Suprapubic skin (tissue), 4 donors: ENCODE measurements around the gene LGMN.

Source experiments
- POLR2A ChIP-seq, 2 donors: fragments of 450-650 bp; IDR thresholded peaks; one replicate each; pipeline ENCODE4 v1.6.1; 2017; ENCODE audit warnings: antibody characterized with exemption in 2 of 2, mild to moderate bottlenecking in 2 of 2, moderate library complexity in 2 of 2
- POLR2AphosphoS5 ChIP-seq, 3 donors: sonication (generic); formaldehyde crosslinking; IDR thresholded peaks; one replicate each; pipeline ENCODE4 v1.6.1; 2017; ENCODE audit warnings: antibody characterized with exemption in 3 of 3
- TF ChIP-seq, protein P1 (sequence below), 2 donors: fragments of 200-600 bp in 1 of 2; fragments of 450-650 bp in 1 of 2; sonication (generic) in 1 of 2; IDR thresholded peaks; one replicate each; pipeline ENCODE4 v1.5.1; 2016 to 2019; ENCODE audit warnings: antibody characterized with exemption in 2 of 2, mild to moderate bottlenecking in 1 of 2, moderate library complexity in 1 of 2

DNA sequence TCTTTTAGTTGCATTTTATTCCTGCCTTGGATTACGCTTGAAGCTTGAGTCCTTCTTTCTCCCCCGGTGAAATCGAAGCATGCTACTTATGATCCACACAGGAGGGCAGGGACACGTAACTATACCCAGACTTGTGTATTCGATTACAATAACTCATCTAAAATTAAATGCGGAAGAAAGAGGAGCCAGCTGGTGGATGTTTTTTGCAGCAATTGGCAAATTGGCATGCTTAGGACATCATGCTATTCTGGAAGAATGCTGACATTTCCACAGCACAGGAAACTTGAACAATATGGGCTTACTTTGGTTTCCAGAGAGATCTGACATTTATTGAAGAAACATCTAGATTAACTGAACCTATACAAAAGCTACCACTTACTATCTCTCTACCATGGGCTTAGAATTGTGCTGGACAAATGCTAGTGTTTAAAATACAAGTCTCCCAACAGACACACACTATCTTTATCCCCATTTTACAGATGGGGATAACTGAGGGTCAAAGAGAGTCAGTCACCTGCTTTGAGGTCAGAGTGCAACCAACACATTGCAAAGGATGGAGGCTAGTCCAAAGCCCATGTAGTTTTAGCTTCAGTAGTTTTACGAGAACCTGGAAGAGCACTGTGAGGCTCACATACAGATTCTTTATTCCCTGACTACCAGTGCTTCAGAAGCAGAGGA lies 36.3 kb downstream of the LGMN start:
- TF ChIP-seq, protein P1, sequence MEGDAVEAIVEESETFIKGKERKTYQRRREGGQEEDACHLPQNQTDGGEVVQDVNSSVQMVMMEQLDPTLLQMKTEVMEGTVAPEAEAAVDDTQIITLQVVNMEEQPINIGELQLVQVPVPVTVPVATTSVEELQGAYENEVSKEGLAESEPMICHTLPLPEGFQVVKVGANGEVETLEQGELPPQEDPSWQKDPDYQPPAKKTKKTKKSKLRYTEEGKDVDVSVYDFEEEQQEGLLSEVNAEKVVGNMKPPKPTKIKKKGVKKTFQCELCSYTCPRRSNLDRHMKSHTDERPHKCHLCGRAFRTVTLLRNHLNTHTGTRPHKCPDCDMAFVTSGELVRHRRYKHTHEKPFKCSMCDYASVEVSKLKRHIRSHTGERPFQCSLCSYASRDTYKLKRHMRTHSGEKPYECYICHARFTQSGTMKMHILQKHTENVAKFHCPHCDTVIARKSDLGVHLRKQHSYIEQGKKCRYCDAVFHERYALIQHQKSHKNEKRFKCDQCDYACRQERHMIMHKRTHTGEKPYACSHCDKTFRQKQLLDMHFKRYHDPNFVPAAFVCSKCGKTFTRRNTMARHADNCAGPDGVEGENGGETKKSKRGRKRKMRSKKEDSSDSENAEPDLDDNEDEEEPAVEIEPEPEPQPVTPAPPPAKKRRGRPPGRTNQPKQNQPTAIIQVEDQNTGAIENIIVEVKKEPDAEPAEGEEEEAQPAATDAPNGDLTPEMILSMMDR (IDR thresholded peaks at IDR 0.05): no peak
- TF ChIP-seq POLR2A (IDR thresholded peaks at IDR 0.05): no peak
- no peak for TF ChIP-seq POLR2AphosphoS5 (IDR thresholded peaks at IDR 0.05)
